IMR-90 (cell line): ENCODE data around the gene LPIN1. TPM values are rescaled to one million over a fixed set of nuclear protein-coding genes. Genes with fewer than 3 reads are reported as not detected.
A peak's percentile ranks its signal among the peaks of the same experiment; 100 is the strongest.

ENCODE experiments used
- ATAC-seq: fragments of 200-7000 bp; cut with Tn5 transposase; 2 replicates; pipeline ENCODE4 v1.9.1; 2020; ENCODE audit warnings: low read depth, mild to moderate bottlenecking, moderate library complexity
- BruUV-seq: library from RNA; stranded (reverse); fragments of 400-500 nt; replicated peaks from 2 replicates; lab custom pipeline; 2021; lab: Mats Ljungman, UMichigan
- CTCF ChIA-PET: fragments of 300-600 bp; formaldehyde crosslinking; extraction: SDS; loops from one replicate; lab custom pipeline; 2021; ENCODE audit warnings: antibody characterized with exemption; lab: Yijun Ruan, JAX
- POLR2A ChIA-PET: fragments of 300-600 bp; sonication (Branson Sonifier 250); formaldehyde crosslinking; loops from one replicate; lab custom pipeline; 2022; ENCODE audit warnings: antibody characterized with exemption; ENCODE audit not compliant: unreplicated experiment; lab: Charles Lee
- DNase-seq: peaks from one replicate; pipeline ENCODE4 v3.0.0; 2013
- H2AFZ ChIP-seq: replicated peaks from 2 replicates; pipeline ENCODE3; 2013; ENCODE audit warnings: low read length, mild to moderate bottlenecking; ENCODE audit not compliant: poor library complexity
- H2AK5ac ChIP-seq: 2 replicates; pipeline ENCODE4 v1.6.1; 2013; ENCODE audit warnings: low read depth, low read length, inconsistent platforms
- H2AK9ac ChIP-seq: replicated peaks from 2 replicates; pipeline ENCODE3; 2013; ENCODE audit warnings: mild to moderate bottlenecking, low read depth, low read length, moderate library complexity; ENCODE audit not compliant: poor library complexity
- H2BK120ac ChIP-seq: 2 replicates; pipeline ENCODE4 v1.6.1; 2013; ENCODE audit warnings: low read depth, low read length, inconsistent platforms
- H2BK15ac ChIP-seq: 3 replicates; pipeline ENCODE4 v1.6.1; 2013; ENCODE audit warnings: low read depth, low read length, inconsistent platforms
- H2BK20ac ChIP-seq: 2 replicates; pipeline ENCODE4 v1.6.1; 2013; ENCODE audit warnings: low read depth, mild to moderate bottlenecking, inconsistent platforms, low read length, moderate library complexity
- H2BK5ac ChIP-seq: 2 replicates; pipeline ENCODE4 v1.6.1; 2013; ENCODE audit warnings: mild to moderate bottlenecking, low read depth, low read length, inconsistent platforms; ENCODE audit not compliant: poor library complexity, severe bottlenecking
- H3K14ac ChIP-seq: replicated peaks from 2 replicates; pipeline ENCODE4 v1.6.1; 2013; ENCODE audit warnings: low read depth, low read length, inconsistent platforms
- H3K18ac ChIP-seq: 2 replicates; pipeline ENCODE4 v1.6.1; 2013; ENCODE audit warnings: low read depth, low read length, control low read depth
- H3K23ac ChIP-seq: 2 replicates; pipeline ENCODE4 v1.6.1; 2013; ENCODE audit warnings: low read depth, low read length, inconsistent platforms
- H3K27ac ChIP-seq: 2 replicates; pipeline ENCODE4 v1.5.1; 2013; ENCODE audit warnings: mild to moderate bottlenecking, control low read depth, low read length; ENCODE audit not compliant: insufficient read depth
- H3K27me3 ChIP-seq: 2 replicates; pipeline ENCODE4 v1.6.1; 2013; ENCODE audit warnings: low read length; ENCODE audit not compliant: control insufficient read depth, insufficient read depth
- H3K36me3 ChIP-seq: 2 replicates; pipeline ENCODE4 v1.6.1; 2013; ENCODE audit warnings: low read length, mixed read lengths; ENCODE audit not compliant: control insufficient read depth, insufficient read depth
- H3K4ac ChIP-seq: 2 replicates; pipeline ENCODE4 v1.6.1; 2013; ENCODE audit warnings: low read depth, low read length, inconsistent platforms
- H3K4me1 ChIP-seq: 2 replicates; pipeline ENCODE4 v1.6.1; 2013; ENCODE audit warnings: low read length, mixed read lengths; ENCODE audit not compliant: control insufficient read depth, insufficient read depth
- H3K4me2 ChIP-seq: 2 replicates; pipeline ENCODE4 v1.6.1; 2013; ENCODE audit warnings: low read depth, mild to moderate bottlenecking, control low read depth, low read length, moderate library complexity
- H3K4me3 ChIP-seq: 2 replicates; pipeline ENCODE4 v1.5.1; 2013; ENCODE audit warnings: low read depth, mild to moderate bottlenecking, control low read depth, low read length, moderate library complexity; ENCODE audit not compliant: insufficient read depth
- H3K56ac ChIP-seq: 2 replicates; pipeline ENCODE4 v1.6.1; 2013; ENCODE audit warnings: low read length, inconsistent platforms; ENCODE audit not compliant: insufficient read depth; ENCODE audit errors: extremely low read depth
- H3K79me1 ChIP-seq, 2 experiments: 2 replicates each; pipeline ENCODE4 v1.6.1; 2013; ENCODE audit warnings: low read length in 2 of 2, inconsistent platforms in 1 of 2, low read depth in 1 of 2
- H3K9ac ChIP-seq: 2 replicates; pipeline ENCODE4 v1.6.1; 2013; ENCODE audit warnings: low read depth, low read length, control low read depth
- H3K9me1 ChIP-seq: 2 replicates; pipeline ENCODE4 v1.6.1; 2013; ENCODE audit warnings: low read length, inconsistent platforms; ENCODE audit not compliant: insufficient read depth
- H3K9me3 ChIP-seq: 2 replicates; pipeline ENCODE4 v1.6.1; 2013; ENCODE audit warnings: low read length; ENCODE audit not compliant: control insufficient read depth, insufficient read depth
- H4K20me1 ChIP-seq: 2 replicates; pipeline ENCODE4 v1.6.1; 2013; ENCODE audit warnings: low read length, inconsistent platforms; ENCODE audit not compliant: insufficient read depth
- H4K5ac ChIP-seq: 2 replicates; pipeline ENCODE4 v1.6.1; 2013; ENCODE audit warnings: mild to moderate bottlenecking, low read depth, low read length, control low read depth
- H4K8ac ChIP-seq, 2 experiments: 2 replicates each; pipeline ENCODE4 v1.6.1; 2013; ENCODE audit warnings: low read depth in 2 of 2, low read length in 2 of 2, control low read depth in 1 of 2, inconsistent platforms in 1 of 2
- H4K91ac ChIP-seq: 2 replicates; pipeline ENCODE4 v1.6.1; 2013; ENCODE audit warnings: low read depth, low read length, inconsistent platforms; ENCODE audit not compliant: insufficient read depth
- FOS ChIP-seq: fragments of 150-350 bp; IDR thresholded peaks from 2 replicates; pipeline ENCODE4 v1.6.1; 2016; ENCODE audit warnings: low read depth, low read length
- MAFK ChIP-seq: IDR thresholded peaks from 2 replicates; pipeline ENCODE4 v1.6.1; 2012; ENCODE audit warnings: low read depth, low read length, improper control_type of control experiment
- WGBS, 2 experiments: methylation state at CpG; one replicate each; pipeline versions ENCODE4 v1.1.5 to v1.1.7; 2013; ENCODE audit warnings: missing lambda C conversion rate in 2 of 2; ENCODE audit not compliant: insufficient read length in 1 of 2; ENCODE audit errors: extremely low coverage in 2 of 2; 5-methylcytosine and 5-hydroxymethylcytosine counted together
- dilution Hi-C: fragments of 300-500 bp; cut with HindIII; formaldehyde crosslinking; loops from one replicate; pipeline ENCODE4 v1.14.3; 2018; ENCODE audit warnings: low sequenced_read_pairs; ENCODE audit not compliant: unreplicated experiment
- in situ Hi-C: fragments of 300-500 bp; cut with MboI; formaldehyde crosslinking; loops from 3 replicates; pipeline ENCODE4 v1.14.3; 2019; ENCODE audit warnings: low sequenced_read_pairs, inconsistent platforms, mixed read lengths
- intact Hi-C: fragments of 100-400 bp; cut with micrococcal nuclease; formaldehyde crosslinking; loops from 2 replicates; pipeline ENCODE4 v1.10.0; 2022
- polyA plus RNA-seq, 3 experiments: library from polyadenylated mRNA; depleted of rRNA; stranded (reverse); fragments of >200 nt; gene quantifications; 2 replicates each; pipeline ENCODE4 v1.2.3, GENCODE V29; 2012; ENCODE audit warnings: low replicate concordance in 1 of 3
- total RNA-seq: library from RNA; depleted of rRNA; stranded (reverse); fragments of >200 nt; gene quantifications from 2 replicates; pipeline ENCODE4 v1.2.3, GENCODE V29; 2012

Gene LPIN1
- total and polyA plus RNA-seq, 2 of the 4 experiments (the other 2 are of a cell fraction), result 21.3 to 25.1 TPM

DNA sequence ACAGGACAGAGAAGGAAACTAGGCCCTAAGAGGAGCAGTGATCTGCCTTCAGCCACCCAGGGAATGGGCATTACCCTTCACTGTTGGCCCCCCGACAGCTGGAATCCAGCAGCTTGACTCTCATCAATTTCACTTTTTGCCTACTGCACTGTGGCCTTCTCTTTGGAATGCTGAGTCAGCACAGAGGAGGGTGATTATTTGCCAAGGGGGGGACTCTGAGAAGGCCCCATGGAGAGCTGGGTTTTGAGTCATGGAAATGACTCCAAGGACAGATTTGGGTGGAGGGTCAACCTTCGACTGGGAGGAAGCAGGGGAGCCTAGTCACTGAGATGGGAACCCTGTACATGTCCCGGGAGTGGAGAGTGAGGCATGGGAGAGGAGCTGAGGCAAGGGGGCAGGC, 38.3 kb upstream of the LPIN1 start:
- Histone ChIP-seq H3K23ac (no peak overlapping the region), H4K8ac (no peak overlapping the region), H4K5ac (no peak overlapping the region), H2BK5ac (no peak overlapping the region), H2AFZ (peak overlapping the region; percentile 36), H3K4me1 (peaks cover 8% of the 10 kb centered on the region), H3K4ac (no peak overlapping the region), H3K4me2 (no peak overlapping the region), H2BK15ac (no peak overlapping the region), H2AK5ac (no peak overlapping the region), H3K9me1 (peaks cover 4% of the 10 kb centered on the region; the same call in 1 of the 2 replicates), H3K14ac (no peak overlapping the region), H3K9ac (no peak overlapping the region), H3K56ac (no peak overlapping the region), H3K27ac (no peak overlapping the region), H2BK20ac (no peak overlapping the region), H4K91ac (no peak overlapping the region), H2AK9ac (no peak overlapping the region), H3K4me3 (no peak overlapping the region), H3K36me3 (no peaks in the 10 kb centered on the region), H3K79me1 (no peaks in the 10 kb centered on the region), H3K9me3 (no peaks in the 10 kb centered on the region), H3K18ac (no peak overlapping the region; the same call in 1 of the 2 replicates), H4K20me1 (no peaks in the 10 kb centered on the region), H3K27me3 (no peaks in the 10 kb centered on the region), H2BK120ac (no peak overlapping the region)
- BruUV-seq, result no TSS peak
- dilution Hi-C loops (no loop called here), intact Hi-C loops (no loop called here), in situ Hi-C loops (no loop called here)
- CTCF ChIA-PET, result interaction anchor here (1.3 kb wide), 1 partner anchor 20 kb away, joined by 3 read pairs; no protein-coding TSS in a partner anchor
- no peak for ATAC-seq
- peak; percentile 98 for TF ChIP-seq MAFK
- no peak for TF ChIP-seq FOS
- 88% methylated on average over 1 of the region's 3 CpGs; no CpG with 5 or more reads in 1 of the 2 experiments for WGBS, 2 experiments
- POLR2A ChIA-PET, result no interaction called here
- DNase-seq, result no peak
